ENCODE measurements around the gene ACOXL.

GRCh38 chr2:111155610-111156009 is 423.2 kb downstream of the ACOXL start:
- TF ChIP-seq CTCF (IDR thresholded peaks at IDR 0.05; ENCODE audit: insufficient read depth, low read depth, low read length) = no peak
- no peak for TF ChIP-seq EZH2 (IDR thresholded peaks at IDR 0.05; ENCODE audit: insufficient read depth, low read length)

Measured in astrocyte (in vitro differentiated cells and primary cell).